ENCODE results near the gene ZDHHC13. TPM values are rescaled to one million over a fixed set of nuclear protein-coding genes. Genes with fewer than 3 reads are reported as not detected.

The ZDHHC13 gene
- total and polyA plus RNA-seq, 2 of the 4 experiments (the other 2 are of a cell fraction): 7.2 to 15.1 TPM

GRCh38 chr11:19156892-19157291, 39.9 kb downstream of the ZDHHC13 start:
- dilution Hi-C loops (cut with HindIII; ENCODE audit: low sequenced_read_pairs, unreplicated experiment): no loop called here
- no peak overlapping the region for H2BK5ac ChIP-seq (ENCODE audit: low read depth, low read length, poor library complexity, severe bottlenecking)
- peaks cover 3% of the 10 kb centered on the region; the same call in 1 of the 2 replicates for H3K36me3 ChIP-seq (ENCODE audit: control insufficient read depth, insufficient read depth, low read length)
- no peak for TF ChIP-seq CHD1 (IDR thresholded peaks at IDR 0.05; ENCODE audit: low read depth, low read length)
- no peak for TF ChIP-seq RFX5 (IDR thresholded peaks at IDR 0.05; ENCODE audit: low read depth, low read length)
- no peak for TF ChIP-seq SMC3 (IDR thresholded peaks at IDR 0.05; ENCODE audit: low read depth, low read length)
- no peak for TF ChIP-seq MAZ (IDR thresholded peaks at IDR 0.05; ENCODE audit: borderline replicate concordance, low read depth, low read length)
- TF ChIP-seq, protein P1, sequence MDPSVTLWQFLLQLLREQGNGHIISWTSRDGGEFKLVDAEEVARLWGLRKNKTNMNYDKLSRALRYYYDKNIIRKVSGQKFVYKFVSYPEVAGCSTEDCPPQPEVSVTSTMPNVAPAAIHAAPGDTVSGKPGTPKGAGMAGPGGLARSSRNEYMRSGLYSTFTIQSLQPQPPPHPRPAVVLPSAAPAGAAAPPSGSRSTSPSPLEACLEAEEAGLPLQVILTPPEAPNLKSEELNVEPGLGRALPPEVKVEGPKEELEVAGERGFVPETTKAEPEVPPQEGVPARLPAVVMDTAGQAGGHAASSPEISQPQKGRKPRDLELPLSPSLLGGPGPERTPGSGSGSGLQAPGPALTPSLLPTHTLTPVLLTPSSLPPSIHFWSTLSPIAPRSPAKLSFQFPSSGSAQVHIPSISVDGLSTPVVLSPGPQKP (IDR thresholded peaks at IDR 0.05; ENCODE audit: borderline replicate concordance, low read depth, low read length): no peak
- H4K8ac ChIP-seq (ENCODE audit: low read depth in 2 of 2, low read length in 2 of 2): no peak overlapping the region
- no peaks in the 10 kb centered on the region; the same call in 1 of the 2 replicates for H3K9me1 ChIP-seq (ENCODE audit: insufficient read depth, low read length)
- no peak overlapping the region for H2AK5ac ChIP-seq (ENCODE audit: low read depth, low read length)
- no peak for ATAC-seq (ENCODE audit: low read depth)
- no peak overlapping the region for H3K14ac ChIP-seq (replicated peaks; ENCODE audit: low read depth, low read length)
- no peak overlapping the region for H3K4me3 ChIP-seq (ENCODE audit: insufficient read depth, low read depth, low read length)
- no peak overlapping the region for H3K27ac ChIP-seq (ENCODE audit: insufficient read depth, low read length)
- no peak overlapping the region for H2BK120ac ChIP-seq (ENCODE audit: low read depth, low read length)
- no peak overlapping the region for H3K18ac ChIP-seq (ENCODE audit: low read depth, low read length)
- H2AFZ ChIP-seq (replicated peaks; ENCODE audit: low read length, poor library complexity): no peak overlapping the region
- no peak overlapping the region for H4K5ac ChIP-seq (ENCODE audit: low read depth, low read length)
- no peak overlapping the region for H2BK15ac ChIP-seq (ENCODE audit: low read depth, low read length)
- no peak overlapping the region for H3K4ac ChIP-seq (ENCODE audit: low read depth, low read length)
- H3K56ac ChIP-seq (ENCODE audit: extremely low read depth, insufficient read depth, low read length): no peak overlapping the region
- BruUV-seq (replicated peaks): no TSS peak
- no peaks in the 10 kb centered on the region for H3K9me3 ChIP-seq (ENCODE audit: control insufficient read depth, insufficient read depth, low read length)
- H3K4me2 ChIP-seq (ENCODE audit: low read depth, low read length): no peak overlapping the region
- in situ Hi-C loops (cut with MboI; ENCODE audit: low sequenced_read_pairs): no loop called here
- H2AK9ac ChIP-seq (replicated peaks; ENCODE audit: low read depth, low read length, poor library complexity): no peak overlapping the region
- H4K91ac ChIP-seq (ENCODE audit: insufficient read depth, low read depth, low read length): no peak overlapping the region
- H2BK20ac ChIP-seq (ENCODE audit: low read depth, low read length): no peak overlapping the region
- H3K9ac ChIP-seq (ENCODE audit: low read depth, low read length): no peak overlapping the region
- no peaks in the 10 kb centered on the region for H3K79me1 ChIP-seq (ENCODE audit: low read depth in 1 of 2, low read length in 2 of 2)
- H3K4me1 ChIP-seq (ENCODE audit: control insufficient read depth, insufficient read depth, low read length): no peaks in the 10 kb centered on the region
- no peaks in the 10 kb centered on the region for H4K20me1 ChIP-seq (ENCODE audit: insufficient read depth, low read length)
- POLR2A ChIA-PET (ENCODE audit: unreplicated experiment): no interaction called here
- CTCF ChIA-PET: no interaction called here
- intact Hi-C loops (cut with micrococcal nuclease): no loop called here
- H3K23ac ChIP-seq (ENCODE audit: low read depth, low read length): no peak overlapping the region
- no peak for DNase-seq
- no peaks in the 10 kb centered on the region for H3K27me3 ChIP-seq (ENCODE audit: control insufficient read depth, insufficient read depth, low read length)
- 60% methylated on average over 1 of the region's 3 CpGs; no CpG with 5 or more reads in 1 of the 2 experiments for WGBS, 2 experiments (ENCODE audit: extremely low coverage in 2 of 2, insufficient read length in 1 of 2)
